ENCODE data around the gene NUFIP2. TPM values are rescaled to one million over a fixed set of nuclear protein-coding genes. Genes with fewer than 3 reads are reported as not detected.

Gene NUFIP2
- total and polyA plus RNA-seq, 4 donors, result 2.7 to 30.2 (median 14.5) TPM

GRCh38 chr17:29242790-29243189, 51.2 kb downstream of the NUFIP2 start:
- Histone ChIP-seq H3K27ac (ENCODE audit: low read depth in 1 of 2, low read length in 2 of 2) (no peak overlapping the region), H3K4me1 (ENCODE audit: control insufficient read depth in 4 of 4, insufficient read depth in 4 of 4, low read length in 3 of 4) (peaks cover 0 to 5% (median 2%) of the 10 kb centered on the region in 4 donors), H3K4me3 (ENCODE audit: low read depth in 1 of 3, low read length in 3 of 3) (no peak overlapping the region), H3K36me3 (ENCODE audit: control insufficient read depth in 4 of 4, insufficient read depth in 3 of 4, low read depth in 1 of 4, low read length in 3 of 4) (no peaks in the 10 kb centered on the region), H3K9ac (ENCODE audit: low read depth in 1 of 2, low read length in 2 of 2) (no peak overlapping the region), H3K27me3 (ENCODE audit: control insufficient read depth in 4 of 4, insufficient read depth in 4 of 4, low read length in 3 of 4) (no peaks in the 10 kb centered on the region), H3K9me3 (ENCODE audit: control insufficient read depth in 4 of 4, low read length in 3 of 4) (no peaks in the 10 kb centered on the region)
- DNase-seq (ENCODE audit: low spot score), result no peak
- WGBS, result 94% methylated on average over 6 of the region's 6 CpGs
- TF ChIP-seq YY1 (IDR thresholded peaks at IDR 0.05) (no peak), HNF4A (conservative IDR thresholded peaks at IDR 0.05) (no peak), FOXA1 (IDR thresholded peaks at IDR 0.05) (no peak), TAF1 (conservative IDR thresholded peaks at IDR 0.05) (no peak), JUND (IDR thresholded peaks at IDR 0.05) (no peak), EGR1 (IDR thresholded peaks at IDR 0.05; ENCODE audit: low read depth in 2 of 2) (no peak), FOXA2 (IDR thresholded peaks at IDR 0.05) (no peak)
- TF ChIP-seq, protein P1, sequence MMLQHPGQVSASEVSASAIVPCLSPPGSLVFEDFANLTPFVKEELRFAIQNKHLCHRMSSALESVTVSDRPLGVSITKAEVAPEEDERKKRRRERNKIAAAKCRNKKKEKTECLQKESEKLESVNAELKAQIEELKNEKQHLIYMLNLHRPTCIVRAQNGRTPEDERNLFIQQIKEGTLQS (IDR thresholded peaks at IDR 0.05), result no peak
- TF ChIP-seq, protein P2, sequence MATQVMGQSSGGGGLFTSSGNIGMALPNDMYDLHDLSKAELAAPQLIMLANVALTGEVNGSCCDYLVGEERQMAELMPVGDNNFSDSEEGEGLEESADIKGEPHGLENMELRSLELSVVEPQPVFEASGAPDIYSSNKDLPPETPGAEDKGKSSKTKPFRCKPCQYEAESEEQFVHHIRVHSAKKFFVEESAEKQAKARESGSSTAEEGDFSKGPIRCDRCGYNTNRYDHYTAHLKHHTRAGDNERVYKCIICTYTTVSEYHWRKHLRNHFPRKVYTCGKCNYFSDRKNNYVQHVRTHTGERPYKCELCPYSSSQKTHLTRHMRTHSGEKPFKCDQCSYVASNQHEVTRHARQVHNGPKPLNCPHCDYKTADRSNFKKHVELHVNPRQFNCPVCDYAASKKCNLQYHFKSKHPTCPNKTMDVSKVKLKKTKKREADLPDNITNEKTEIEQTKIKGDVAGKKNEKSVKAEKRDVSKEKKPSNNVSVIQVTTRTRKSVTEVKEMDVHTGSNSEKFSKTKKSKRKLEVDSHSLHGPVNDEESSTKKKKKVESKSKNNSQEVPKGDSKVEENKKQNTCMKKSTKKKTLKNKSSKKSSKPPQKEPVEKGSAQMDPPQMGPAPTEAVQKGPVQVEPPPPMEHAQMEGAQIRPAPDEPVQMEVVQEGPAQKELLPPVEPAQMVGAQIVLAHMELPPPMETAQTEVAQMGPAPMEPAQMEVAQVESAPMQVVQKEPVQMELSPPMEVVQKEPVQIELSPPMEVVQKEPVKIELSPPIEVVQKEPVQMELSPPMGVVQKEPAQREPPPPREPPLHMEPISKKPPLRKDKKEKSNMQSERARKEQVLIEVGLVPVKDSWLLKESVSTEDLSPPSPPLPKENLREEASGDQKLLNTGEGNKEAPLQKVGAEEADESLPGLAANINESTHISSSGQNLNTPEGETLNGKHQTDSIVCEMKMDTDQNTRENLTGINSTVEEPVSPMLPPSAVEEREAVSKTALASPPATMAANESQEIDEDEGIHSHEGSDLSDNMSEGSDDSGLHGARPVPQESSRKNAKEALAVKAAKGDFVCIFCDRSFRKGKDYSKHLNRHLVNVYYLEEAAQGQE (IDR thresholded peaks at IDR 0.05), result no peak
- TF ChIP-seq, protein P3, sequence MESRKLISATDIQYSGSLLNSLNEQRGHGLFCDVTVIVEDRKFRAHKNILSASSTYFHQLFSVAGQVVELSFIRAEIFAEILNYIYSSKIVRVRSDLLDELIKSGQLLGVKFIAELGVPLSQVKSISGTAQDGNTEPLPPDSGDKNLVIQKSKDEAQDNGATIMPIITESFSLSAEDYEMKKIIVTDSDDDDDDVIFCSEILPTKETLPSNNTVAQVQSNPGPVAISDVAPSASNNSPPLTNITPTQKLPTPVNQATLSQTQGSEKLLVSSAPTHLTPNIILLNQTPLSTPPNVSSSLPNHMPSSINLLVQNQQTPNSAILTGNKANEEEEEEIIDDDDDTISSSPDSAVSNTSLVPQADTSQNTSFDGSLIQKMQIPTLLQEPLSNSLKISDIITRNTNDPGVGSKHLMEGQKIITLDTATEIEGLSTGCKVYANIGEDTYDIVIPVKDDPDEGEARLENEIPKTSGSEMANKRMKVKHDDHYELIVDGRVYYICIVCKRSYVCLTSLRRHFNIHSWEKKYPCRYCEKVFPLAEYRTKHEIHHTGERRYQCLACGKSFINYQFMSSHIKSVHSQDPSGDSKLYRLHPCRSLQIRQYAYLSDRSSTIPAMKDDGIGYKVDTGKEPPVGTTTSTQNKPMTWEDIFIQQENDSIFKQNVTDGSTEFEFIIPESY (IDR thresholded peaks at IDR 0.05), result no peak

DNA sequence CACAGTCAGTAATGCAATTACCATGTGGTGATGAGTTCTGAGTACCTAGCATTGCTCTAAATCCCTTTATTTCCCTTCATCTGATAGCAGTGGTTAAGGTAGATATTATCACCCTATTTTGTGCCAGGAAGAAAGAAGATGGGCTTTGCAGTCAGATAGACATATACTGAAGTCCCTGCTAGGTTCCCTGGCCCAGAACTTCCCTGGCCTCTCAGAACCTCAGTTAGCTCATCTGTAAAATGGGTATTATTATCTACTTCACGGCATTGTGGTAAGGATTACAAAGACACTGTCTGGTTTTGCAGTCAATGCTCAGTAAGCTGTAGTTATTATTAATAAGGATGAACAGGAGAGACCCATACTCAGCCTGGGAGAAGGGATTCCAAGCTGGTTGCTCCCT, 51.9 kb downstream of the NUFIP2 start:
- no peak for DNase-seq (ENCODE audit: low spot score)
- no peak for TF ChIP-seq NR2F2 (IDR thresholded peaks at IDR 0.05)
- no peak for TF ChIP-seq HNF4A (conservative IDR thresholded peaks at IDR 0.05)
- TF ChIP-seq RAD21 (IDR thresholded peaks at IDR 0.05), result no peak
- no peak for TF ChIP-seq SP1 (IDR thresholded peaks at IDR 0.05)
- Histone ChIP-seq H3K27ac (ENCODE audit: low read depth in 1 of 2, low read length in 2 of 2) (no peak overlapping the region), H3K27me3 (ENCODE audit: control insufficient read depth in 4 of 4, insufficient read depth in 4 of 4, low read length in 3 of 4) (no peaks in the 10 kb centered on the region), H3K4me1 (ENCODE audit: control insufficient read depth in 4 of 4, insufficient read depth in 4 of 4, low read length in 3 of 4) (peaks cover 0 to 5% (median 2%) of the 10 kb centered on the region in 4 donors), H3K36me3 (ENCODE audit: control insufficient read depth in 4 of 4, insufficient read depth in 3 of 4, low read depth in 1 of 4, low read length in 3 of 4) (no peaks in the 10 kb centered on the region), H3K4me3 (ENCODE audit: low read depth in 1 of 3, low read length in 3 of 3) (no peak overlapping the region), H3K9ac (ENCODE audit: low read depth in 1 of 2, low read length in 2 of 2) (no peak overlapping the region), H3K9me3 (ENCODE audit: control insufficient read depth in 4 of 4, low read length in 3 of 4) (no peaks in the 10 kb centered on the region)
- 95% methylated on average over 1 of the region's 1 CpG for WGBS
